GM19023 (cell line): Measurements from ENCODE around the gene PRKAB1.

Experiments used
- ATAC-seq: cut with Tn5 transposase; IDR thresholded peaks from one replicate; pipeline ENCODE4 v1.9.1; 2021; ENCODE audit warnings: mild to moderate bottlenecking, moderate library complexity; ENCODE audit not compliant: unreplicated experiment

The PRKAB1 gene

DNA sequence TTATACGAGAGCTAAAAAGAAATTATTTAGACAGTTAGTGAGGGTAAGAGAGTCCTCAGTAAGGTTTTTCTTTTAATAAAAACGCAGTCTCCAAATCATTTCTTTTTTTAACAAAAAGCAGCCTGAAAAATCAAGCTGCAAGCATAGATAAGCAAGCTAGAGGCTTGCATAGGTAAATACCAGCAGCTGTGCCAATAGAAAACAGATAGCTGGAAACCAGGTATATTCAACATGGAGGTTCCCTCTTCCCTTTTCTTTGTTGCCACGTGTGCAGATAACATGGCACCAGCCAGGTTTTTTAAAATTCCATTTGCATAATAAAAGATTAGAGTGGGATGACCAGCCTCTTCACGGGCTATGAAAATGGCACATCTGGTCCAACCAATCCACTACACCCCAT lies 6.1 kb upstream of the PRKAB1 start:
- no peak for ATAC-seq

GRCh38 chr12:119664642-119665041 lies 3.3 kb upstream of the PRKAB1 start:
- no peak for ATAC-seq

GRCh38 chr12:119665164-119665929 lies 2.6 kb upstream of the PRKAB1 start:
- ATAC-seq: no peak

GRCh38 chr12:119666226-119666795 lies 1.6 kb upstream of the PRKAB1 start:
- no peak for ATAC-seq

DNA sequence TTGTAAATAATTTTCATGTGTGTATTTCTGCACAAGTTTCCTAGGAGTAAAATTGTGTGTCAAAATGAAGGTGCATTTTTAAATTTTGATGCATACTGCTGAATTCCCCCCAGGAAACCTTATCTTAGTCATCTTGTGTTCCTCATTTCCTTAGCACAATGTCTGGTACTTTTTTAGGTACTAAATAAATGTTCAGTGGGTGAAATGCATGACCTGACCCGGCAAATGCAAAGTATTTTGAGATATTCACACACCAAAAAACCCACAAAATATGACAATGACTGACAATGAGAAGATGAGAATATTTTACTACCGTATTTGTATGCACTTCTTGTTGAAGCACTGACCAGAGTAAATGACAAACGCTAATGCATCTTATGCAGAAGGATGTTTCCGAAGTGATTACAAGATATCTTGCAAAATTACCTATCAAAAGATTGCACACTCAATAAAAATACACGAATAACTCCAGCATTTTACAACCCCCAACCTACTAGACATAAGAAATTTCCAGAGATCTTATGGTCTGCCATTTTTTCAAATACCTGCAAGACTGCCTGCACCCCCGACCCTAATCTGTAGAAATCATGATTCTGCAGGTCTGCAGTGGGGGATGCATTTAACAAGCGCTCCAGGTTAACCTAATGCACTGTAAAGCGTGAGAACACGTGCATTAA lies 895 bp upstream of the PRKAB1 start:
- peak; percentile 11 for ATAC-seq

DNA sequence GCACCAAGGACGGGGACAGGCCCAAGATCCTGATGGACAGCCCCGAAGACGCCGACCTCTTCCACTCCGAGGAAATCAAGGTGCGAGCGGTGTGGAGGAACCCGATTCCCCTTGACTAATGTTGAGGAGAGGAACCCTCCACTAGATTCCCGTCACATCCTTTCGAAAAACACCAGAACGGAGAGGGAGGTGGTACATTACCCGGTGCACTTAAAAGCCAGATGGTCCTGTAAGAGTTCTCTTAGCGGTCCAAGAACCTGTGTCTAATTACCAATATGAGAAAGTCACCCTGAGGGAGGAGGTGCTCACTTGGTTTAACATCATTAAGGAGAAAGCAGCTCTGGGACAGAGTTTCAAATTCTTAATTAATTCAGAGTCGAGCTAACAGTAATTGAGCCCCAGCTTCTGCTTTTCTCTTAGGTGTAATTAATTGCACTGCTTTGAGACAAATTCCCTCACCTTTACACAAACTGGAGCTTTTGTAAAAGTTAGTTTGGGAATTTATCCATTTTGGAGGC lies 450 bp downstream of the PRKAB1 start:
- no peak for ATAC-seq

DNA sequence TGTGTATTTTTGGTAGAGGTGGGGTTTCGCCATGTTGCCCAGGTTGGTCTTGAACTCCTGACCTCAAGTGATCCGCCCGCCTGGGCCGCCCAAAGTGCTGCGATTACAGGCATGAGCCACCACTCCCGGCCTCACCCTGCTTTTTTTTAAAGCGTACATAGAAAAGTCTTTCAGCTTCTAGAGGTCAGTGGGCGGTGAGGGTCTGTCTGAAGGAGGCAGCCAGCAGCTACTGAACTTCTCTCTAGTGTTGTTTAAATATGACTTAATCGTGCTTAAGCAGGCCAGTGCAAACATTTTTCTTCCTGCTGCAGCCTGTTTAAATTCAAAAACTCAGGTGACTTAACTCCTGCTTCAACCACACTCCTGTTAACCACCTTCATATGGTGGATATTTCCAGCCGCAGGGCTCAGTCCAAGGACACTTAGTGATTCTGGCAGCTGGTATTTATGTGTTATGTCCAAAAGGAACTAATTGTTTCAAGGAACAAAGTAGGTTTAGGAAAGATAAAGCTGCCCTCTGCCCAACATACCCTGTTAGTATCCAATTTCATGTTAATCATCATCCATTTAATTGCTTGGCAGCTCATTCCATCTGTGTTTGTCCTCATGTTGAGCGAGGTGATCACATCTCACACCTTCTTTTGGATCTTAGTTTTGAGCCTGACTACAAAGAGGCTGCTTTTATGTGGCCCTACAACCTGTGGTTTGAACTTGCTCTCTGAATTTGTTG lies 2.0 kb downstream of the PRKAB1 start:
- no peak for ATAC-seq

DNA sequence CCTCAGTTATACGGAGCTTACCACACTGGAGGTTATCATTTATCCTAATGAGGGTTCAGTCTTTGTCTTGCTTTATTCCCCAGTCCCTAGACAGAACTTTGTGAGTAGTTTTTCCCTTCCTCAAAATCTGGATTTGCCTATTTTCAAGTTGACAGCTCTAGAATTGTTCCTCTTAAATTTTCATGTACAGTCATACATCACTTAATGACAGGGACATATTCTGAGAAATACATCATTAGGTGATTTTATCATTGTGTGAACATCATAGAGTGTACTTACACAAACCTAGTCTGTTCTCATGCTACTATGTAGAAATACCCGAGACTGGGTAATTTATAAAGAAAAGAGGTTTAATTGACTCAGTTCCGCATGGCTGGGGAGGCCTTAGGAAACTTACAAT lies 3.1 kb downstream of the PRKAB1 start:
- no peak for ATAC-seq

GRCh38 chr12:119672194-119672593 lies 4.3 kb downstream of the PRKAB1 start:
- no peak for ATAC-seq

DNA sequence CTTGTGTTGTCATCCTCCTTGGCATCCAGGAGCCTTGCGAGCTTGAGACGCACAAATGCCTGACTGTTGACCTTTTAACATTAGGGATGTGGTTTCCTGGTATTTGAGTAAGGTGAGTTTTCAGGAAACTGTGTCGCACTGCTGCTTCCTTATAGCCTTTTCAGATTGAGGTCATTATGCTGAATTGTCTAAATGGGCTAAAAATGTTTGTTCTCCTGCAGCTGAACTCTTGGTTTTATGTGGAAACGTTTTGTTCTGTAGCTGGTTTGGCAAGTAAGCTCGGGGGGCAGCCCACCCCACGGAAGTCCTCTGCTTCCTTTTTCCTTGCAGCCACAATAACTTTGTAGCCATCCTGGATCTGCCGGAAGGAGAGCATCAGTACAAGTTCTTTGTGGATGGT lies 5.7 kb downstream of the PRKAB1 start:
- no peak for ATAC-seq

- no peak for ATAC-seq
Observed at GRCh38 chr12:119674560-119674959, 6.6 kb downstream of the PRKAB1 start.

DNA sequence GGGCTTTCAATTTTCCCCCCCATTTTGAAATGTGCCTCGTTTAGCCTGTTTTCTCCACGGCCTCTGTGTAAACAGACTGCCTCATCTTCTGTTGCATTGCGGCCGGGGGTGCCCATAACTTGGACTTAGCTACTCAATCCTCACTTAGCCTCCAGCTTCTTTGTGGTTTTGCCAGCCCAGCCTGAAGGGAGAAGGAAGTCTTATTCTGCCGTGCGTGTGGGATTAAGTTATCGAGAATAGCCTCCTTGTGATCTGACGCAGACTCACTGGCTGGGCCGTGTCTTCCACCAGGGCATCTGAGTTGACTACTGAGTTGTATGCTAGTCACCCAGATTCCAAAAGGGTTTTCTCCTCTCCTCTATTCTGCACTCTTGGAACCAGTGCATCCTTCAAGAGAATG lies 8.1 kb downstream of the PRKAB1 start:
- no peak for ATAC-seq

DNA sequence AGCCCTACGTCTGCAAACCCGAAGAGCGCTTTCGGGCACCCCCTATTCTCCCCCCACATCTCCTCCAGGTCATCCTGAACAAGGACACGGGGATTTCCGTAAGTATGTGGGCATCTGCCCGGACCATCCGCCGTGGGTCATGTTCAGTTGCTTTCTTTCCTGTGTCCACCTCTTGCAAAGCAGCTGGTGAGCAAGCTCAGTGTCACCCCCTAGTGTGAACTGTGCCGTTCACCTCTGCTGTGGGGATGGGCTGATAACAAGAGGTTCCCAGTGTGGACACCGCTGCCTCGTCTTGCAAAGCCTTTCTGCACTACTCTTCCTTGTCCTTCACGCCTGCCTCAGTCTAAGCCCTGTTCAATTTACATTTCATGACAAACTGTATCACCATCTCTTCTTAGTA lies 8.6 kb downstream of the PRKAB1 start:
- ATAC-seq: no peak

DNA sequence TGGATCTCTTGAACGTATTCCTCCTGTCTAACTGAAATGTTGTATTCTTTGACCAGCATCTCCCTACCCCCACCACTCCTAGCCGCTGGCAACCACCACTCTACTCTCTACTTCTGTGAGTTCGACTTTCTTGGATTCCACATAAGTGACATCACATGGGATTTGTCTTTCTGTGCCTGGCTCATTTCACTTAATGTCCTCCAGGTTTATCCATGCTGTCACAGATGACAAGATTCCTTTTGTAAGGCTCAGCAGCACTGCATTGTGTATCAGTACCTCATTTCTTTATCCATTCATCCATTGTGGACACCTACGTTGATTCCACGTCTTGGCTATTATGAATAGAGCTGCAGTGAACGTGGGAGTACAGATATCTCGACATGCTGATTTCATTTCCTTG lies 10.5 kb downstream of the PRKAB1 start:
- ATAC-seq: no peak

- no peak for ATAC-seq
Observed at GRCh38 chr12:119679081-119679480, 11.1 kb downstream of the PRKAB1 start.

GRCh38 chr12:119679490-119679889 lies 11.6 kb downstream of the PRKAB1 start:
- ATAC-seq: no peak

GRCh38 chr12:119681111-119681510 lies 13.2 kb downstream of the PRKAB1 start:
- no peak for ATAC-seq

GRCh38 chr12:119681728-119682638 lies 14.1 kb downstream of the PRKAB1 start:
- ATAC-seq: peak; percentile 70

GRCh38 chr12:119682639-119683252 lies 14.8 kb downstream of the PRKAB1 start:
- no peak for ATAC-seq

GRCh38 chr12:119683413-119683812 lies 15.5 kb downstream of the PRKAB1 start:
- no peak for ATAC-seq
